ENCODE measurements around the gene MRPS10. TPM values are rescaled to one million over a fixed set of nuclear protein-coding genes. Genes with fewer than 3 reads are reported as not detected.
"Not testable (repeated sequence)": the region's sequence is repeated elsewhere in the genome, so short reads cannot be mapped to it uniquely, and the experiment has no call there.

The MRPS10 gene
- total RNA-seq, 1 donor from 2014 or later, result 102 TPM

- no peak for DNase-seq (ENCODE audit: low read depth)
Measured at GRCh38 chr6:42179261-42179944, 38.3 kb downstream of the MRPS10 start.

GRCh38 chr6:42177514-42178364 lies 39.9 kb downstream of the MRPS10 start:
- no peak for DNase-seq (ENCODE audit: low read depth)

- DNase-seq (ENCODE audit: low read depth), result no peak
Measured at GRCh38 chr6:42176981-42177380, 40.7 kb downstream of the MRPS10 start.

GRCh38 chr6:42175860-42176259 lies 41.8 kb downstream of the MRPS10 start:
- no peak for DNase-seq (ENCODE audit: low read depth)

GRCh38 chr6:42173101-42173500 lies 44.6 kb downstream of the MRPS10 start, which contains the start of gene GUCA1A:
TSS of gene GUCA1A (plus strand) at chr6:42173364. CDS start at chr6:42173614, 250 bp downstream.
- no peak for DNase-seq (ENCODE audit: low read depth)

GRCh38 chr6:42171813-42172581 lies 45.7 kb downstream of the MRPS10 start:
- DNase-seq (ENCODE audit: low read depth), result no peak

GRCh38 chr6:42169780-42170179 lies 47.9 kb downstream of the MRPS10 start:
- DNase-seq (ENCODE audit: low read depth), result not testable (repeated sequence)

GRCh38 chr6:42168650-42169049 lies 49.0 kb downstream of the MRPS10 start:
- DNase-seq (ENCODE audit: low read depth), result peak; percentile 18

GRCh38 chr6:42166444-42167141 lies 51.1 kb downstream of the MRPS10 start:
- peak; percentile 83 for DNase-seq (ENCODE audit: low read depth)

GRCh38 chr6:42165016-42165415 lies 52.6 kb downstream of the MRPS10 start:
- DNase-seq (ENCODE audit: low read depth), result peak; percentile 72

GRCh38 chr6:42163981-42164380 lies 53.7 kb downstream of the MRPS10 start:
- DNase-seq (ENCODE audit: low read depth), result peak; percentile 47

- DNase-seq (ENCODE audit: low read depth), result no peak
Measured at GRCh38 chr6:42162812-42163211, 54.8 kb downstream of the MRPS10 start.

GRCh38 chr6:42162384-42162783 lies 55.3 kb downstream of the MRPS10 start:
- DNase-seq (ENCODE audit: low read depth), result no peak

GRCh38 chr6:42159431-42160024 lies 58.1 kb downstream of the MRPS10 start:
- no peak for DNase-seq (ENCODE audit: low read depth)

GRCh38 chr6:42158631-42159030 lies 59.0 kb downstream of the MRPS10 start:
- DNase-seq (ENCODE audit: low read depth), result peak; percentile 82

GRCh38 chr6:42158011-42158410 lies 59.6 kb downstream of the MRPS10 start:
- no peak for DNase-seq (ENCODE audit: low read depth)
